GM12878 (cell line): ENCODE measurements around the gene RAB12. TPM values are rescaled to one million over a fixed set of nuclear protein-coding genes. Genes with fewer than 3 reads are reported as not detected.
A peak's percentile ranks its signal among the peaks of the same experiment; 100 is the strongest.

Source experiments
- BCL3 ChIP-seq: IDR thresholded peaks from 2 replicates; pipeline ENCODE4 v1.6.1; 2011; ENCODE audit warnings: borderline replicate concordance, low read depth, mild to moderate bottlenecking, moderate library complexity, low read length; ENCODE audit not compliant: insufficient read depth, poor library complexity, severe bottlenecking
- DPF2 ChIP-seq: fragments of 450-650 bp; IDR thresholded peaks from 2 replicates; pipeline ENCODE4 v1.6.1; 2017; ENCODE audit warnings: mild to moderate bottlenecking
- EED ChIP-seq: sonication (generic); IDR thresholded peaks from 2 replicates; pipeline ENCODE4 v1.6.1; 2016; ENCODE audit warnings: antibody characterized with exemption, low read depth
- MAX ChIP-seq: IDR thresholded peaks from 2 replicates; pipeline ENCODE4 v1.6.1; 2012; ENCODE audit warnings: low read depth, low read length, improper control_type of control experiment
- MEF2B ChIP-seq: fragments of 450-650 bp; IDR thresholded peaks from 2 replicates; pipeline ENCODE4 v1.6.1; 2018; ENCODE audit warnings: mild to moderate bottlenecking, moderate library complexity; ENCODE audit not compliant: partially characterized antibody, poor library complexity, severe bottlenecking
- MTA3 ChIP-seq: IDR thresholded peaks from 2 replicates; pipeline ENCODE4 v1.6.1; 2012; ENCODE audit warnings: low read length, inconsistent platforms, borderline replicate concordance
- MYB ChIP-seq: fragments of 150-350 bp; IDR thresholded peaks from 2 replicates; pipeline ENCODE4 v1.6.1; 2014; ENCODE audit warnings: mild to moderate bottlenecking, low read depth, low read length, borderline replicate concordance
- NBN ChIP-seq: fragments of 450-650 bp; IDR thresholded peaks from 2 replicates; pipeline ENCODE4 v1.6.1; 2016
- NFXL1 ChIP-seq: fragments of 450-650 bp; IDR thresholded peaks from 2 replicates; pipeline ENCODE4 v1.6.1; 2017; ENCODE audit warnings: antibody characterized with exemption, mild to moderate bottlenecking, borderline replicate concordance
- NFYA ChIP-seq: IDR thresholded peaks from 2 replicates; pipeline ENCODE4 v1.6.1; 2011; ENCODE audit warnings: low read depth, mild to moderate bottlenecking, low read length, improper control_type of control experiment, borderline replicate concordance
- NFYB ChIP-seq: IDR thresholded peaks from 2 replicates; pipeline ENCODE4 v1.6.1; 2011; ENCODE audit warnings: low read depth, mild to moderate bottlenecking, low read length, improper control_type of control experiment, moderate library complexity; ENCODE audit not compliant: insufficient read depth
- NR2C1 ChIP-seq: fragments of 450-650 bp; IDR thresholded peaks from 2 replicates; pipeline ENCODE4 v1.6.1; 2017; ENCODE audit warnings: antibody characterized with exemption, mild to moderate bottlenecking, moderate library complexity
- PKNOX1 ChIP-seq: fragments of 450-650 bp; IDR thresholded peaks from 2 replicates; pipeline ENCODE4 v1.6.1; 2016; ENCODE audit warnings: mild to moderate bottlenecking
- PRDM15 ChIP-seq: fragments of 450-650 bp; formaldehyde crosslinking; IDR thresholded peaks from 2 replicates; pipeline ENCODE4 v1.4.0; 2020; ENCODE audit warnings: mild to moderate bottlenecking, moderate library complexity
- RBBP5 ChIP-seq: fragments of 200-600 bp; sonication (generic); conservative IDR thresholded peaks from 2 replicates; pipeline ENCODE4 v1.6.1; 2016
- SKIL ChIP-seq: fragments of 450-650 bp; IDR thresholded peaks from 2 replicates; pipeline ENCODE4 v1.6.1; 2017; ENCODE audit warnings: mild to moderate bottlenecking, low read depth, inconsistent platforms; ENCODE audit not compliant: poor library complexity, severe bottlenecking
- SPI1 ChIP-seq: IDR thresholded peaks from 2 replicates; pipeline ENCODE4 v1.6.1; 2011; ENCODE audit warnings: low read depth, mild to moderate bottlenecking, low read length, moderate library complexity, borderline replicate concordance; ENCODE audit not compliant: insufficient read depth
- STAT1 ChIP-seq: fragments of 450-650 bp; conservative IDR thresholded peaks from 2 replicates; pipeline ENCODE4 v1.6.1; 2014; ENCODE audit warnings: antibody characterized with exemption, mild to moderate bottlenecking
- SUZ12 ChIP-seq: fragments of 200-600 bp; sonication (generic); IDR thresholded peaks from one replicate; pipeline ENCODE4 v1.6.1; 2018; ENCODE audit warnings: antibody characterized with exemption, mild to moderate bottlenecking; ENCODE audit not compliant: unreplicated experiment
- USF1 ChIP-seq: IDR thresholded peaks from 2 replicates; pipeline ENCODE4 v1.6.1; 2011; ENCODE audit warnings: borderline replicate concordance, low read depth, mild to moderate bottlenecking, moderate library complexity, mixed read lengths, low read length; ENCODE audit not compliant: insufficient read depth; ENCODE audit errors: extremely low read length
- ZSCAN29 ChIP-seq: fragments of 450-650 bp; IDR thresholded peaks from 2 replicates; pipeline ENCODE4 v1.6.1; 2017; ENCODE audit warnings: mild to moderate bottlenecking, moderate library complexity
- polyA plus RNA-seq, 11 experiments: library from polyadenylated mRNA; depleted of rRNA in 4 of 11; unstranded in 6 of 11; stranded (reverse) in 5 of 11; fragments of >200 nt; fragmentation: Nextera tagmentation in 4 of 11; fragmentation: Illumina TruSeq in 1 of 11; extraction: Ambion mirVana in 4 of 11; extraction: Trizol in 1 of 11; gene quantifications; 1 replicate in 1 of 11; 2 replicates in 10 of 11; pipeline versions ENCODE4 v1.2.1 to v1.2.3, GENCODE V29; 2011 to 2016; ENCODE audit warnings: inconsistent platforms in 2 of 11, missing spikeins in 2 of 11, low read depth in 1 of 11
- total RNA-seq, 4 experiments: library from RNA; depleted of rRNA in 3 of 4; stranded (reverse); fragments of >200 nt in 3 of 4; fragmentation: Illumina TruSeq in 1 of 4; extraction: Trizol in 1 of 4; gene quantifications; 2 replicates each; pipeline versions ENCODE4 v1.2.1 to v1.2.3, GENCODE V29; 2013 to 2021

Gene RAB12
- total and polyA plus RNA-seq, 10 of the 15 experiments (the other 5 are each of a cell fraction or from before 2014, with no cell fraction given): 0.71 to 29.8 (median 14.0) TPM

- no peak for TF ChIP-seq PRDM15 (CRISPR knock-in tag)
- no peak for TF ChIP-seq SKIL
- TF ChIP-seq BCL3: no peak
- TF ChIP-seq NFYB: no peak
- no peak for TF ChIP-seq NFYA
- TF ChIP-seq STAT1: no peak
- no peak for TF ChIP-seq NBN
- TF ChIP-seq MTA3: 0 out of 2 replicates have a peak, but pooled peaks have one; percentile 38
- TF ChIP-seq DPF2: 0 out of 2 replicates have a peak, but pooled peaks have one; percentile 27
- no peak for TF ChIP-seq USF1
- no peak for TF ChIP-seq ZSCAN29
- peak; percentile 52 for TF ChIP-seq MEF2B
- TF ChIP-seq RBBP5: no peak
- TF ChIP-seq NR2C1: no peak
- TF ChIP-seq NFXL1: no peak
- no peak for TF ChIP-seq SUZ12
- TF ChIP-seq EED: peak; percentile 71
- TF ChIP-seq PKNOX1: peak; percentile 9; the same call in 1 of the 2 replicates
- TF ChIP-seq MYB: no peak
- no peak for TF ChIP-seq MAX
- peak; percentile 63; the same call in 1 of the 2 replicates for TF ChIP-seq SPI1
These were observed 14.4 kb downstream of the RAB12 start (continued) for GRCh38 chr18:8623549-8624106.
